H9 (cell line): ENCODE measurements around the gene IQCM. TPM values are rescaled to one million over a fixed set of nuclear protein-coding genes. Genes with fewer than 3 reads are reported as not detected.

Source experiments
- DNase-seq: peaks from one replicate; pipeline ENCODE4 v3.0.0-alpha.2; 2017
- H2AFZ ChIP-seq: one replicate; pipeline ENCODE4 v1.6.1; 2013; ENCODE audit warnings: mild to moderate bottlenecking, low read length, control low read depth, moderate library complexity
- H2AK5ac ChIP-seq: 2 replicates; pipeline ENCODE4 v1.6.1; 2013; ENCODE audit warnings: low read length, control low read depth, mixed read lengths; ENCODE audit not compliant: insufficient read length
- H2BK120ac ChIP-seq: one replicate; pipeline ENCODE4 v1.6.1; 2013; ENCODE audit warnings: low read depth, mild to moderate bottlenecking, low read length, control low read depth, inconsistent platforms; ENCODE audit not compliant: poor library complexity, severe bottlenecking
- H2BK12ac ChIP-seq: 2 replicates; pipeline ENCODE4 v1.6.1; 2013; ENCODE audit warnings: low read length, control low read depth, mixed read lengths, low read depth; ENCODE audit not compliant: insufficient read length
- H2BK15ac ChIP-seq: 2 replicates; pipeline ENCODE4 v1.6.1; 2013; ENCODE audit warnings: low read depth, low read length, control low read depth
- H2BK20ac ChIP-seq: one replicate; pipeline ENCODE4 v1.6.1; 2013; ENCODE audit warnings: low read depth, mild to moderate bottlenecking, low read length, control low read depth, inconsistent platforms; ENCODE audit not compliant: poor library complexity, severe bottlenecking
- H2BK5ac ChIP-seq: 2 replicates; pipeline ENCODE4 v1.6.1; 2013; ENCODE audit warnings: low read length, control low read depth, mixed read lengths; ENCODE audit not compliant: insufficient read length
- H3K14ac ChIP-seq: 2 replicates; pipeline ENCODE4 v1.6.1; 2013; ENCODE audit warnings: low read length, control low read depth; ENCODE audit not compliant: insufficient read depth
- H3K18ac ChIP-seq: 2 replicates; pipeline ENCODE4 v1.6.1; 2013; ENCODE audit warnings: low read depth, mild to moderate bottlenecking, mixed read lengths, low read length, control low read depth; ENCODE audit not compliant: insufficient read length
- H3K23ac ChIP-seq: 2 replicates; pipeline ENCODE4 v1.6.1; 2013; ENCODE audit warnings: low read length, control low read depth, mixed read lengths, low read depth; ENCODE audit not compliant: insufficient read length
- H3K23me2 ChIP-seq: 2 replicates; pipeline ENCODE4 v1.6.1; 2013; ENCODE audit warnings: low read depth, mild to moderate bottlenecking, mixed read lengths, low read length, control low read depth; ENCODE audit not compliant: insufficient read length, poor library complexity, severe bottlenecking
- H3K27ac ChIP-seq: 2 replicates; pipeline ENCODE4 v1.5.1; 2013; ENCODE audit warnings: low read length, control low read depth, mixed read lengths, low read depth; ENCODE audit not compliant: insufficient read length
- H3K27me3 ChIP-seq: 2 replicates; pipeline ENCODE4 v1.6.1; 2013; ENCODE audit warnings: low read length, control low read depth, inconsistent platforms; ENCODE audit not compliant: insufficient read depth
- H3K4ac ChIP-seq: 2 replicates; pipeline ENCODE4 v1.6.1; 2013; ENCODE audit warnings: low read depth, mild to moderate bottlenecking, control low read depth, inconsistent platforms, low read length, moderate library complexity
- H3K4me1 ChIP-seq: 2 replicates; pipeline ENCODE4 v1.6.1; 2013; ENCODE audit warnings: low read length, control low read depth, inconsistent platforms; ENCODE audit not compliant: insufficient read depth
- H3K4me2 ChIP-seq: 2 replicates; pipeline ENCODE4 v1.6.1; 2013; ENCODE audit warnings: low read length, control low read depth, mixed read lengths; ENCODE audit not compliant: insufficient read length, insufficient read depth
- H3K56ac ChIP-seq: 2 replicates; pipeline ENCODE4 v1.6.1; 2013; ENCODE audit warnings: low read depth, mild to moderate bottlenecking, mixed read lengths, low read length, control low read depth; ENCODE audit not compliant: insufficient read length
- H3K79me1 ChIP-seq: 2 replicates; pipeline ENCODE4 v1.6.1; 2013; ENCODE audit warnings: low read depth, mild to moderate bottlenecking, moderate library complexity, low read length, control low read depth, inconsistent platforms; ENCODE audit not compliant: insufficient read depth, poor library complexity, severe bottlenecking
- H3K79me2 ChIP-seq: 2 replicates; pipeline ENCODE4 v1.6.1; 2013; ENCODE audit warnings: low read length, control low read depth, inconsistent platforms; ENCODE audit not compliant: insufficient read depth
- H3K9ac ChIP-seq: 2 replicates; pipeline ENCODE4 v1.6.1; 2013; ENCODE audit warnings: low read length, control low read depth, mixed read lengths; ENCODE audit not compliant: insufficient read length; ENCODE audit errors: extremely low read depth
- H3K9me3 ChIP-seq: one replicate; pipeline ENCODE4 v1.6.1; 2013; ENCODE audit warnings: low read depth, low read length, inconsistent platforms; ENCODE audit not compliant: control insufficient read depth
- H3T11ph ChIP-seq: one replicate; pipeline ENCODE4 v1.6.1; 2013; ENCODE audit warnings: mild to moderate bottlenecking, low read length, control low read depth, inconsistent platforms
- H4K20me1 ChIP-seq: one replicate; pipeline ENCODE4 v1.6.1; 2013; ENCODE audit not compliant: control insufficient read depth, insufficient read length, insufficient read depth
- H4K5ac ChIP-seq: 2 replicates; pipeline ENCODE4 v1.6.1; 2013; ENCODE audit warnings: low read depth, mild to moderate bottlenecking, mixed read lengths, low read length, control low read depth; ENCODE audit not compliant: insufficient read length
- H4K8ac ChIP-seq: replicated peaks from 2 replicates; pipeline ENCODE4 v1.6.1; 2013; ENCODE audit warnings: low read length, control low read depth, mixed read lengths, low read depth; ENCODE audit not compliant: insufficient read length
- H4K91ac ChIP-seq: 2 replicates; pipeline ENCODE4 v1.6.1; 2013; ENCODE audit warnings: low read depth, mild to moderate bottlenecking, moderate library complexity, mixed read lengths, low read length, control low read depth; ENCODE audit not compliant: insufficient read length
- H3K27ac Mint-ChIP-seq, 3 experiments: 2 replicates in 2 of 3; 3 replicates in 1 of 3; pipeline ENCODE4 v1.8.0; 2020 to 2021; ENCODE audit warnings: mixed read lengths in 3 of 3, mild to moderate bottlenecking in 1 of 3, moderate library complexity in 1 of 3
- H3K27me3 Mint-ChIP-seq: 2 replicates; pipeline ENCODE4 v1.8.0; 2021; ENCODE audit warnings: low read depth, mild to moderate bottlenecking, moderate library complexity, mixed read lengths
- H3K36me3 Mint-ChIP-seq, 3 experiments: 2 replicates in 2 of 3; 3 replicates in 1 of 3; pipeline ENCODE4 v1.8.0; 2020 to 2021; ENCODE audit warnings: low read depth in 3 of 3, mixed read lengths in 3 of 3; ENCODE audit not compliant: insufficient read depth in 1 of 3
- H3K4me1 Mint-ChIP-seq, 2 experiments: 2 replicates each; pipeline ENCODE4 v1.8.0; 2020; ENCODE audit warnings: mixed read lengths in 2 of 2
- H3K4me3 Mint-ChIP-seq, 2 experiments: 2 replicates in 1 of 2; 3 replicates in 1 of 2; pipeline ENCODE4 v1.8.0; 2020 to 2021; ENCODE audit warnings: mild to moderate bottlenecking in 2 of 2, mixed read lengths in 2 of 2, moderate library complexity in 1 of 2
- H3K9me3 Mint-ChIP-seq, 2 experiments: 2 replicates in 1 of 2; 3 replicates in 1 of 2; pipeline ENCODE4 v1.8.0; 2020; ENCODE audit warnings: mild to moderate bottlenecking in 2 of 2, mixed read lengths in 2 of 2, moderate library complexity in 1 of 2
- total RNA-seq: library from RNA; stranded (reverse); gene quantifications from 2 replicates; pipeline ENCODE4 v1.2.1, GENCODE V29; 2021
- TF ChIP-seq, protein P1 (sequence below): fragments of 200-600 bp; sonication (generic); conservative IDR thresholded peaks from 3 replicates; pipeline ENCODE4 v1.8.0; 2021; ENCODE audit warnings: antibody characterized with exemption, mild to moderate bottlenecking

Gene IQCM
- total RNA-seq, 1 experiment from 2014 or later = 0.15 TPM

- Histone ChIP-seq H4K8ac (no peak overlapping the region), H2BK20ac (no peak overlapping the region), H3K9ac (no peak overlapping the region), H3K23ac (no peak overlapping the region), H2BK5ac (no peak overlapping the region), H4K5ac (no peak overlapping the region), H3K18ac (no peak overlapping the region), H2BK15ac (no peak overlapping the region), H3K4me1 (no peaks in the 10 kb centered on the region), H3K9me3 (no peaks in the 10 kb centered on the region), H2AK5ac (no peak overlapping the region), H3K79me2 (no peaks in the 10 kb centered on the region), H2BK12ac (no peak overlapping the region), H3K23me2 (no peaks in the 10 kb centered on the region), H4K20me1 (no peaks in the 10 kb centered on the region), H3K4me2 (no peak overlapping the region), H2BK120ac (no peak overlapping the region), H3T11ph (no peak overlapping the region), H3K4ac (no peak overlapping the region), H3K79me1 (no peaks in the 10 kb centered on the region), H3K14ac (no peak overlapping the region), H4K91ac (no peak overlapping the region), H3K27me3 (no peaks in the 10 kb centered on the region), H3K27ac (no peak overlapping the region), H3K56ac (no peak overlapping the region), H2AFZ (no peak overlapping the region)
- no peaks in the 10 kb centered on the region for H3K27me3 Mint-ChIP-seq
- H3K4me1 Mint-ChIP-seq = no peaks in the 10 kb centered on the region
- no peak for DNase-seq
- H3K27ac Mint-ChIP-seq = no peak overlapping the region
- H3K4me3 Mint-ChIP-seq = no peak overlapping the region
- H3K9me3 Mint-ChIP-seq = no peaks in the 10 kb centered on the region; a peak in 1 of 5 replicates
- TF ChIP-seq, protein P1, sequence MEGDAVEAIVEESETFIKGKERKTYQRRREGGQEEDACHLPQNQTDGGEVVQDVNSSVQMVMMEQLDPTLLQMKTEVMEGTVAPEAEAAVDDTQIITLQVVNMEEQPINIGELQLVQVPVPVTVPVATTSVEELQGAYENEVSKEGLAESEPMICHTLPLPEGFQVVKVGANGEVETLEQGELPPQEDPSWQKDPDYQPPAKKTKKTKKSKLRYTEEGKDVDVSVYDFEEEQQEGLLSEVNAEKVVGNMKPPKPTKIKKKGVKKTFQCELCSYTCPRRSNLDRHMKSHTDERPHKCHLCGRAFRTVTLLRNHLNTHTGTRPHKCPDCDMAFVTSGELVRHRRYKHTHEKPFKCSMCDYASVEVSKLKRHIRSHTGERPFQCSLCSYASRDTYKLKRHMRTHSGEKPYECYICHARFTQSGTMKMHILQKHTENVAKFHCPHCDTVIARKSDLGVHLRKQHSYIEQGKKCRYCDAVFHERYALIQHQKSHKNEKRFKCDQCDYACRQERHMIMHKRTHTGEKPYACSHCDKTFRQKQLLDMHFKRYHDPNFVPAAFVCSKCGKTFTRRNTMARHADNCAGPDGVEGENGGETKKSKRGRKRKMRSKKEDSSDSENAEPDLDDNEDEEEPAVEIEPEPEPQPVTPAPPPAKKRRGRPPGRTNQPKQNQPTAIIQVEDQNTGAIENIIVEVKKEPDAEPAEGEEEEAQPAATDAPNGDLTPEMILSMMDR = no peak
- H3K36me3 Mint-ChIP-seq = no peaks in the 10 kb centered on the region; a peak in 1 of 7 replicates
Observed at GRCh38 chr4:149306537-149306936, 509.1 kb downstream of the IQCM start.
